ENCODE data around the gene EPHA4. TPM values are rescaled to one million over a fixed set of nuclear protein-coding genes. Genes with fewer than 3 reads are reported as not detected.

Gene EPHA4
- total and polyA plus RNA-seq, 8 donors: 0.56 to 28.1 (median 5.8) TPM; not detected in 1

- H3K36me3 ChIP-seq: no peaks in the 10 kb centered on the region
- no peak overlapping the region for H3K27ac ChIP-seq
- intact Hi-C loops (cut with DNase I; ENCODE audit: low total_unique reads): no loop called here
- H3K4me3 ChIP-seq: no peak overlapping the region
- WGBS, 5 donors: 66 to 74% (median 72%) methylated on average over 3 of the region's 3 CpGs
- peaks cover 0 to 58% (median 24%) of the 10 kb centered on the region in 3 donors for H3K27me3 ChIP-seq
- peaks cover 0 to 32% (median 22%) of the 10 kb centered on the region in 4 donors for H3K4me1 ChIP-seq
- no peak for TF ChIP-seq CTCF (IDR thresholded peaks at IDR 0.05)
- TF ChIP-seq POLR2AphosphoS5 (IDR thresholded peaks at IDR 0.05): no peak
- TF ChIP-seq POLR2A (IDR thresholded peaks at IDR 0.05): no peak
- no peak for TF ChIP-seq EP300 (IDR thresholded peaks at IDR 0.05)
- H3K9me3 ChIP-seq: no peaks in the 10 kb centered on the region
- DNase-seq: no peak
Measured at GRCh38 chr2:221567231-221567760, 4.8 kb downstream of the EPHA4 start.

GRCh38 chr2:221563270-221563985, 8.7 kb downstream of the EPHA4 start:
- intact Hi-C loops (cut with DNase I; ENCODE audit: low total_unique reads): no loop called here
- H3K4me3 ChIP-seq: no peak overlapping the region
- H3K36me3 ChIP-seq: no peaks in the 10 kb centered on the region
- no peaks in the 10 kb centered on the region for H3K9me3 ChIP-seq
- DNase-seq: no peak
- TF ChIP-seq POLR2A (IDR thresholded peaks at IDR 0.05) (no peak), CTCF (IDR thresholded peaks at IDR 0.05) (no peak)
- H3K4me1 ChIP-seq: peaks cover 0 to 11% (median 0%) of the 10 kb centered on the region in 4 donors
- 95 to 96% (median 96%) methylated on average over 14 of the region's 14 CpGs for WGBS, 5 donors
- H3K27me3 ChIP-seq: peaks cover 0 to 20% (median 0%) of the 10 kb centered on the region in 3 donors
- no peak overlapping the region for H3K27ac ChIP-seq

GRCh38 chr2:221562226-221562625, 9.9 kb downstream of the EPHA4 start:
- Histone ChIP-seq H3K27ac (no peak overlapping the region), H3K4me1 (peaks cover 0 to 6% (median 0%) of the 10 kb centered on the region in 4 donors), H3K4me3 (no peak overlapping the region), H3K36me3 (no peaks in the 10 kb centered on the region), H3K27me3 (peaks cover 0 to 8% (median 0%) of the 10 kb centered on the region in 3 donors), H3K9me3 (no peaks in the 10 kb centered on the region)
- DNase-seq: no peak
- TF ChIP-seq POLR2A (IDR thresholded peaks at IDR 0.05) (no peak), POLR2AphosphoS5 (IDR thresholded peaks at IDR 0.05) (no peak), CTCF (IDR thresholded peaks at IDR 0.05) (no peak), EP300 (IDR thresholded peaks at IDR 0.05) (no peak)
- WGBS, 5 donors: 83 to 100% (median 96%) methylated on average over 1 of the region's 1 CpG
- intact Hi-C loops (cut with DNase I; ENCODE audit: low total_unique reads): no loop called here

GRCh38 chr2:221561770-221562169, 10.3 kb downstream of the EPHA4 start:
- Histone ChIP-seq H3K27ac (no peak overlapping the region), H3K9me3 (no peaks in the 10 kb centered on the region), H3K36me3 (no peaks in the 10 kb centered on the region), H3K4me3 (no peak overlapping the region), H3K27me3 (peaks cover 0 to 4% (median 0%) of the 10 kb centered on the region in 3 donors), H3K4me1 (peaks cover 0 to 6% (median 0%) of the 10 kb centered on the region in 4 donors)
- no peak for DNase-seq
- TF ChIP-seq EP300 (IDR thresholded peaks at IDR 0.05) (no peak), CTCF (IDR thresholded peaks at IDR 0.05) (no peak), POLR2AphosphoS5 (IDR thresholded peaks at IDR 0.05) (no peak)
- intact Hi-C loops (cut with DNase I; ENCODE audit: low total_unique reads): no loop called here
- 79 to 88% (median 85%) methylated on average over 4 of the region's 4 CpGs for WGBS, 5 donors

Data from stomach (tissue), 9 donors.